ENCODE results near the gene TMEM156. TPM values are rescaled to one million over a fixed set of nuclear protein-coding genes. Genes with fewer than 3 reads are reported as not detected.

The TMEM156 gene
- total RNA-seq, 1 donor from 2014 or later: 2.3 TPM

GRCh38 chr4:39050590-39050989 is 18.4 kb upstream of the TMEM156 start:
- TF ChIP-seq, protein P1, sequence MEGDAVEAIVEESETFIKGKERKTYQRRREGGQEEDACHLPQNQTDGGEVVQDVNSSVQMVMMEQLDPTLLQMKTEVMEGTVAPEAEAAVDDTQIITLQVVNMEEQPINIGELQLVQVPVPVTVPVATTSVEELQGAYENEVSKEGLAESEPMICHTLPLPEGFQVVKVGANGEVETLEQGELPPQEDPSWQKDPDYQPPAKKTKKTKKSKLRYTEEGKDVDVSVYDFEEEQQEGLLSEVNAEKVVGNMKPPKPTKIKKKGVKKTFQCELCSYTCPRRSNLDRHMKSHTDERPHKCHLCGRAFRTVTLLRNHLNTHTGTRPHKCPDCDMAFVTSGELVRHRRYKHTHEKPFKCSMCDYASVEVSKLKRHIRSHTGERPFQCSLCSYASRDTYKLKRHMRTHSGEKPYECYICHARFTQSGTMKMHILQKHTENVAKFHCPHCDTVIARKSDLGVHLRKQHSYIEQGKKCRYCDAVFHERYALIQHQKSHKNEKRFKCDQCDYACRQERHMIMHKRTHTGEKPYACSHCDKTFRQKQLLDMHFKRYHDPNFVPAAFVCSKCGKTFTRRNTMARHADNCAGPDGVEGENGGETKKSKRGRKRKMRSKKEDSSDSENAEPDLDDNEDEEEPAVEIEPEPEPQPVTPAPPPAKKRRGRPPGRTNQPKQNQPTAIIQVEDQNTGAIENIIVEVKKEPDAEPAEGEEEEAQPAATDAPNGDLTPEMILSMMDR (conservative IDR thresholded peaks at IDR 0.05; ENCODE audit: low read depth, low read length): no peak
- DNase-seq (ENCODE audit: low read depth): no peak

GRCh38 chr4:39048311-39048710 is 16.1 kb upstream of the TMEM156 start:
- no peak overlapping the region for H3K4me3 ChIP-seq (ENCODE audit: low read depth, low read length)
- DNase-seq (ENCODE audit: low read depth): no peak
- TF ChIP-seq, protein P1 (conservative IDR thresholded peaks at IDR 0.05; ENCODE audit: low read depth, low read length): no peak

More at GRCh38 chr4:39050590-39050989, 18.4 kb upstream of the TMEM156 start:
- no peak overlapping the region for H3K4me3 ChIP-seq (ENCODE audit: low read depth, low read length)

GRCh38 chr4:39047681-39048080 is 15.5 kb upstream of the TMEM156 start:
- TF ChIP-seq, protein P1 (conservative IDR thresholded peaks at IDR 0.05; ENCODE audit: low read depth, low read length): no peak
- no peak overlapping the region for H3K4me3 ChIP-seq (ENCODE audit: low read depth, low read length)
- DNase-seq (ENCODE audit: low read depth): no peak

DNA sequence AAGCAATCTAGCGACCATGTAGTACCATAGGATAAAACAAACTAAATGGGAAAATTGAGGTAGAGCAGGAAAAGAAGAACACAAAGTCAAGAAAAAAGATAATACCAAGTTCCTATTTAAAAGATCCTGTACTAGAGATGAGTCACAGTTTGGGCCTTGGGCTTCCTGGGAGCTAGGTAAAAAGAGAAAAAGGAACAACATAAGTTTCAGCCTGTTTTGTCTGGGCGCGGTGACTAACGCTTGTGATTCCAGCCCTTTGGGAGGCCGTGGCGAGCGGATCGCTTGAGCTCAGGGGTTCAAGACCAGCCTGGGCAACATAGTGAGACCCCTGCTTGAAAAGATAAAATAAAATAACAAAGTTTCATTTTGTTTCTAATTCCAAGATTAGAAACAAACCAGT is 14.0 kb upstream of the TMEM156 start:
- no peak for DNase-seq (ENCODE audit: low read depth)
- H3K4me3 ChIP-seq (ENCODE audit: low read depth, low read length): peak overlapping the region; percentile 59
- TF ChIP-seq, protein P1 (conservative IDR thresholded peaks at IDR 0.05; ENCODE audit: low read depth, low read length): no peak

DNA sequence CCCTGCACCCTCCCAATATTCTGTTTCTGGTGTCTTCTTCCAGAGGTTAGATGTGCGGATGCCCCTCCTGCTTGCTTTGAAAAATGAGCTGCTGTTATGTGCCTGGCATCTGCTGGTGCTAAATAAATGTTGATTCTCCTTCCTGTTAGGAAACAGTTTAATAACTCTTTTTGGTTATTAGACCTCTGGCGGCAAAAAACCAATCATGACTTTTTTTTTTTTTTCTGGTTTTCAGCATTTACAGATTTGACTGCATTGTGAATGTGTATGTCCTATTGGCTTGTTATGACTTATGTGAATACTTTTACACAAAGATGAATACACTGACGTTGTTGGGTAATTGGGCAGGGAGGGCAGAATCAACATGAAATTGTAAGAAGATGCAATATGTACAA is 13.6 kb upstream of the TMEM156 start:
- peak overlapping the region; percentile 59 for H3K4me3 ChIP-seq (ENCODE audit: low read depth, low read length)
- no peak for DNase-seq (ENCODE audit: low read depth)

GRCh38 chr4:39044956-39045826 is 13.0 kb upstream of the TMEM156 start:
- H3K4me3 ChIP-seq (ENCODE audit: low read depth, low read length): peak overlapping the region; percentile 59
- TF ChIP-seq, protein P1 (conservative IDR thresholded peaks at IDR 0.05; ENCODE audit: low read depth, low read length): no peak
- DNase-seq (ENCODE audit: low read depth): no peak

More for the DNA sequence above, 13.6 kb upstream of the TMEM156 start:
- TF ChIP-seq, protein P1 (conservative IDR thresholded peaks at IDR 0.05; ENCODE audit: low read depth, low read length): no peak

Data from epithelial cell of proximal tubule (primary cell).